Activated T-helper 1 cell treated with anti-CD3 and anti-CD28 coated beads, Interleukin-12 subunit alpha, Interleukin-12 subunit beta, Interleukin-2, Interleukin-4 antibody, amounts not matched to agents 30 ng/mL and 10 ng/mL and 1 ng/mL, durations not matched to agents 14 hours and 24 hours and 36 hours (primary cell): Measurements from ENCODE around the gene OSBP2. TPM values are rescaled to one million over a fixed set of nuclear protein-coding genes. Genes with fewer than 3 reads are reported as not detected.

Experiments
- total RNA-seq: library from RNA; stranded (reverse); gene quantifications from 2 replicates; pipeline ENCODE4 v1.2.3, GENCODE V29; 2022

Gene OSBP2
- total RNA-seq, 1 donor from 2014 or later, result 1.6 TPM

Other genes with a start within 250 kb of the OSBP2 start
- not detected in 2 replicates for gene SEC14L3, start 222.9 kb upstream of the OSBP2 start, total RNA-seq
- not detected in 2 replicates for gene SEC14L4, start 189.2 kb upstream of the OSBP2 start, total RNA-seq
- gene SEC14L6, start 148.1 kb upstream of the OSBP2 start, total RNA-seq, result not detected in 2 replicates
- not detected in 2 replicates for gene GAL3ST1, start 120.2 kb upstream of the OSBP2 start, total RNA-seq
- 168 and 169 TPM in 2 replicates for gene PES1, start 103.0 kb upstream of the OSBP2 start, total RNA-seq
- gene TCN2, start 87.7 kb upstream of the OSBP2 start, total RNA-seq, result 0.23 and 0.34 TPM in 2 replicates
- 8.2 and 8.3 TPM in 2 replicates for gene SLC35E4, start 59.1 kb upstream of the OSBP2 start, total RNA-seq
- gene DUSP18, start 27.0 kb upstream of the OSBP2 start, total RNA-seq, result 9.6 and 9.8 TPM in 2 replicates